ENCODE measurements around the gene S100A4. TPM values are rescaled to one million over a fixed set of nuclear protein-coding genes. Genes with fewer than 3 reads are reported as not detected.

Gene S100A4
- total RNA-seq, 1 donor from 2014 or later, result 7.6 TPM

GRCh38 chr1:153507926-153508583 is 37.6 kb downstream of the S100A4 start:
- no peak for DNase-seq (ENCODE audit: low read depth)

GRCh38 chr1:153506831-153507413 is 38.7 kb downstream of the S100A4 start:
- DNase-seq (ENCODE audit: low read depth), result peak; percentile 86

GRCh38 chr1:153506386-153506785 is 39.2 kb downstream of the S100A4 start:
- no peak for DNase-seq (ENCODE audit: low read depth)

GRCh38 chr1:153505576-153505975 is 40.0 kb downstream of the S100A4 start:
- DNase-seq (ENCODE audit: low read depth), result no peak

GRCh38 chr1:153503766-153504165 is 41.8 kb downstream of the S100A4 start:
- DNase-seq (ENCODE audit: low read depth), result no peak

GRCh38 chr1:153498746-153499145 is 46.9 kb downstream of the S100A4 start:
- no peak for DNase-seq (ENCODE audit: low read depth)

- DNase-seq (ENCODE audit: low read depth), result no peak
These were observed 50.1 kb downstream of the S100A4 start for GRCh38 chr1:153495536-153495935.

GRCh38 chr1:153494976-153495535 is 50.5 kb downstream of the S100A4 start:
- DNase-seq (ENCODE audit: low read depth), result peak; percentile 31

Other genes starting within 250 kb of the S100A4 start
- not detected in 2 replicates for gene PGLYRP3, start 232.9 kb downstream of the S100A4 start, total RNA-seq
- not detected in 2 replicates for gene PGLYRP4, start 197.0 kb downstream of the S100A4 start, total RNA-seq
- 0.70 and 25.0 TPM in 2 replicates for gene S100A9, start 188.0 kb downstream of the S100A4 start, total RNA-seq
- not detected in 2 replicates for gene S100A12, start 170.2 kb downstream of the S100A4 start, total RNA-seq
- not detected in 2 replicates for gene S100A8, start 154.7 kb downstream of the S100A4 start, total RNA-seq
- not detected in 2 replicates for gene S100A7A, start 129.3 kb downstream of the S100A4 start, total RNA-seq
- not detected in 2 replicates for gene S100A7, start 85.2 kb downstream of the S100A4 start, total RNA-seq
- 428 and 2,979 TPM in 2 replicates for gene S100A6, start 9.8 kb downstream of the S100A4 start, total RNA-seq
- 1.2 TPM in 2 replicates for gene S100A5, start 4.9 kb downstream of the S100A4 start, total RNA-seq
- 5.2 and 36.8 TPM in 2 replicates for gene S100A3, start 3.5 kb upstream of the S100A4 start, total RNA-seq
- 37.9 and 392 TPM in 2 replicates for gene S100A2, start 20.0 kb upstream of the S100A4 start, total RNA-seq
- gene S100A16, start 67.3 kb upstream of the S100A4 start, total RNA-seq, result 406 and 1,037 TPM in 2 replicates
- 1.0 and 52.3 TPM in 2 replicates for gene S100A14, start 70.5 kb upstream of the S100A4 start, total RNA-seq
- 95.6 and 246 TPM in 2 replicates for gene S100A13, start 81.7 kb upstream of the S100A4 start, total RNA-seq
- gene S100A1, start 82.6 kb upstream of the S100A4 start, total RNA-seq, result 9.7 and 13.9 TPM in 2 replicates
- gene CHTOP, start 88.3 kb upstream of the S100A4 start, total RNA-seq, result 19.6 and 41.0 TPM in 2 replicates
- 51.7 and 76.1 TPM in 2 replicates for gene SNAPIN, start 112.9 kb upstream of the S100A4 start, total RNA-seq
- gene ILF2, start 125.2 kb upstream of the S100A4 start, total RNA-seq, result 168 and 232 TPM in 2 replicates
- 1.7 and 39.5 TPM in 2 replicates for gene NPR1, start 132.9 kb upstream of the S100A4 start, total RNA-seq
- 15.1 and 59.2 TPM in 2 replicates for gene INTS3, start 182.2 kb upstream of the S100A4 start, total RNA-seq
- 5.0 and 8.5 TPM in 2 replicates for gene SLC27A3, start 229.6 kb upstream of the S100A4 start, total RNA-seq